Bronchial epithelial cell (primary cell): Measurements from ENCODE around the gene DNAAF8. TPM values are rescaled to one million over a fixed set of nuclear protein-coding genes. Genes with fewer than 3 reads are reported as not detected.

ENCODE experiments used
- DNase-seq: peaks from one replicate; pipeline ENCODE4 v3.0.0-alpha.2; 2010; ENCODE audit warnings: low read depth
- FAIRE-seq: peaks from 2 replicates; lab custom pipeline; 2011; peaks lifted over from hg19 to GRCh38; lab: Jason Lieb, UNC
- H3K27me3 ChIP-seq: 2 replicates; pipeline ENCODE4 v1.5.1; 2011; ENCODE audit warnings: low read length; ENCODE audit not compliant: control insufficient read depth, insufficient read depth
- H3K36me3 ChIP-seq: 2 replicates; pipeline ENCODE4 v1.5.1; 2011; ENCODE audit warnings: low read length; ENCODE audit not compliant: control insufficient read depth, insufficient read depth
- H3K4me3 ChIP-seq: 2 replicates; pipeline ENCODE4 v1.5.1; 2011; ENCODE audit warnings: mild to moderate bottlenecking, low read depth, low read length, control low read depth
- total RNA-seq: library from RNA; depleted of rRNA; stranded (reverse); fragments of >200 nt; gene quantifications from 2 replicates; pipeline ENCODE4 v1.2.1, GENCODE V29; 2014
- TF ChIP-seq, protein P1 (sequence below): IDR thresholded peaks from 2 replicates; pipeline ENCODE4 v1.5.1; 2011; ENCODE audit warnings: mild to moderate bottlenecking, moderate library complexity, low read length, control low read depth, inconsistent platforms; ENCODE audit not compliant: insufficient read depth, severe bottlenecking

Gene DNAAF8
- total RNA-seq, 1 donor from 2014 or later = under 0.01 TPM

GRCh38 chr16:4701791-4702465, 32.4 kb upstream of the DNAAF8 start:
- Histone ChIP-seq H3K27me3 (no peaks in the 10 kb centered on the region), H3K4me3 (no peak overlapping the region), H3K36me3 (peaks cover 39% of the 10 kb centered on the region)
- DNase-seq (no peak), FAIRE-seq (no peak)
- TF ChIP-seq, protein P1, sequence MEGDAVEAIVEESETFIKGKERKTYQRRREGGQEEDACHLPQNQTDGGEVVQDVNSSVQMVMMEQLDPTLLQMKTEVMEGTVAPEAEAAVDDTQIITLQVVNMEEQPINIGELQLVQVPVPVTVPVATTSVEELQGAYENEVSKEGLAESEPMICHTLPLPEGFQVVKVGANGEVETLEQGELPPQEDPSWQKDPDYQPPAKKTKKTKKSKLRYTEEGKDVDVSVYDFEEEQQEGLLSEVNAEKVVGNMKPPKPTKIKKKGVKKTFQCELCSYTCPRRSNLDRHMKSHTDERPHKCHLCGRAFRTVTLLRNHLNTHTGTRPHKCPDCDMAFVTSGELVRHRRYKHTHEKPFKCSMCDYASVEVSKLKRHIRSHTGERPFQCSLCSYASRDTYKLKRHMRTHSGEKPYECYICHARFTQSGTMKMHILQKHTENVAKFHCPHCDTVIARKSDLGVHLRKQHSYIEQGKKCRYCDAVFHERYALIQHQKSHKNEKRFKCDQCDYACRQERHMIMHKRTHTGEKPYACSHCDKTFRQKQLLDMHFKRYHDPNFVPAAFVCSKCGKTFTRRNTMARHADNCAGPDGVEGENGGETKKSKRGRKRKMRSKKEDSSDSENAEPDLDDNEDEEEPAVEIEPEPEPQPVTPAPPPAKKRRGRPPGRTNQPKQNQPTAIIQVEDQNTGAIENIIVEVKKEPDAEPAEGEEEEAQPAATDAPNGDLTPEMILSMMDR = no peak

DNA sequence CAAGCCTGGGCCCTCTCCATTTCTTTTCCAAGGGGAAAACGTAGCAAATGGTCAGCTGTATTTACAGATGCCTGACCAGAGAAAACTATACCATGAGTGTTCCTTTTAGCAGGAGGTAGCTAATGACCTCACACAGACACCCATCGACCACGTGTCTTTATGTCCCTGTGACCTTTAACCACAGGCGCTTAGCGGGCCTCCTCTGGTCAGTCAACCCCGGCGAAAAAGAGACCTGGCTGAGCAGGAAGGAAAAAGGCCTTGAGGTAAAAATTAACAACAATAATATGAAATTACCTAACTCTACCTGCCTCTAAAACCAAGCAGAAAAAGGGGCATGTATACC, 31.9 kb upstream of the DNAAF8 start:
- DNase-seq = no peak
- no peak overlapping the region for H3K4me3 ChIP-seq
- no peak for FAIRE-seq
- no peaks in the 10 kb centered on the region for H3K27me3 ChIP-seq
- TF ChIP-seq, protein P1 = no peak
- peaks cover 36% of the 10 kb centered on the region for H3K36me3 ChIP-seq

DNA sequence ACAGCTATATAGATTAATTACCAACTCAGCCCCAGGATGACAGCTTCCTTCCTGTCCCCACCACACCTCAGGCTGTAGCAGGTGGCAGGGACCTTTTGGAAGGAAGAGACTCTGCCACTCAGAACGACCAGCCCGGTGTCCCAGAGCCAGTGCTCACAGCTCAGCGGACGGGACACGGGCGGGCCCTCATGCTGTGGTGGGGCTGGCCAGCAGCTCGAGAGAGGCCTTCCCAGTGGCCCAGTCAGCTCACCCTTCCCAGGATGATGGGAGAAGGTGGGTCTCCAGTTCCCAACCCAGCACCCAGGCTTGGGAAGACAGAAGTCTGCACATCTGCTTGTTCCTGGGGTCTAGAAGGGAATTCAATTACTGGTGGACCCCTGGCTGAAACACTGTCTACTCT, 30.4 kb upstream of the DNAAF8 start:
- DNase-seq (no peak), FAIRE-seq (no peak)
- peaks cover 28% of the 10 kb centered on the region for H3K36me3 ChIP-seq
- no peaks in the 10 kb centered on the region for H3K27me3 ChIP-seq
- no peak overlapping the region for H3K4me3 ChIP-seq
- TF ChIP-seq, protein P1 = no peak

GRCh38 chr16:4704491-4704890, 29.8 kb upstream of the DNAAF8 start:
- Histone ChIP-seq H3K36me3 (peaks cover 24% of the 10 kb centered on the region), H3K4me3 (no peak overlapping the region), H3K27me3 (no peaks in the 10 kb centered on the region)
- no peak for FAIRE-seq
- DNase-seq = no peak
- TF ChIP-seq, protein P1 = no peak

DNA sequence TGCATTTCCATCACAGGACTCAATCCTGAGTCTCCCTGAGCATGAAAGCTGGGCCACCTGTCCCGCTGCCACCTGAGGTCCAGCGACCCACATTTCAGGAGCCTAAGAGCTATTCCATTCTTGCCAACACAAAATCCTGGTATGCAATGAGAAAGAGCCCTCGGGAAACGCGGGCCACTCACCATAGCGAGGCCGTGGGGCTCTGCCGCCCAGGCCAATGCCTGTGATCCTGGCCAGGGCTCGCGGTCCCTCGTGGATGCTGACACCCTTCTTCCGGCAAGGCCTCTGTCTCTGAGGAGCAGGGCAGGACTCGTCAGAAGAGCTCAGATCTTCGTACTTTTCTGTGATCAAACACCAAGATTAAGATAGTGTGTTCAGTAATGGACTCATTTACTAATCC, 29.4 kb upstream of the DNAAF8 start:
- DNase-seq (no peak), FAIRE-seq (no peak)
- H3K27me3 ChIP-seq = no peaks in the 10 kb centered on the region
- H3K36me3 ChIP-seq = peaks cover 24% of the 10 kb centered on the region
- TF ChIP-seq, protein P1 = no peak
- H3K4me3 ChIP-seq = no peak overlapping the region

DNA sequence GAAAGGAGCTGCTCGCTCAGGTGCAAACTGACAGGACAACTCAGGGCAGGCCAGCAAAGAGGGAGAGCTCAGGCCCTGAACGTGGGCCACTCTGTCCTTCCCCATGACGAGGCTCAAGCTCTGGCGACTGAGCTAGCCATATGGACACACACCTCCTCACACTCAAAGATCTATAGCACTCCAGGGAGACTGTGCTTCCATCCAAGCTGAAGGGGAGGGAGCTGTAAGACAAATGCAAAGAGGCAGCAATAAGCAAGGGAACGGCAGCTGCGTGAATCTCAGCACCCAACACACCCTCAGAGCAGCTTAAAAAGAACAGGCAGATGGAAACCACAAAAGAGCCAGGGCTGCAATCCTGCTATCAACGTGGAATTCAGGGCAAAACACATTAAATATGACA, 27.5 kb upstream of the DNAAF8 start:
- no peak for DNase-seq
- Histone ChIP-seq H3K27me3 (no peaks in the 10 kb centered on the region), H3K4me3 (no peak overlapping the region), H3K36me3 (peaks cover 18% of the 10 kb centered on the region)
- TF ChIP-seq, protein P1 = no peak
- no peak for FAIRE-seq
